Spleen (tissue), 11 donors: ENCODE results near the gene P2RX2. TPM values are rescaled to one million over a fixed set of nuclear protein-coding genes. Genes with fewer than 3 reads are reported as not detected.

Experiments used
- DNase-seq: peaks from one replicate; pipeline ENCODE4 v3.0.0-alpha.2; 2020
- H3K27ac ChIP-seq, 8 donors: fragments of 200-600 bp; sonication (generic) in 7 of 8; 1 replicate in 4 of 8; 2 replicates in 4 of 8; pipeline versions ENCODE4 v1.5.0 to v1.8.0; 2016 to 2021; ENCODE audit warnings: inconsistent platforms in 4 of 8, mild to moderate bottlenecking in 4 of 8, moderate library complexity in 1 of 8
- H3K27me3 ChIP-seq, 7 donors: fragments of 200-600 bp; sonication (generic) in 6 of 7; replicated peaks in 1 of 7; 1 replicate in 4 of 7; 2 replicates in 3 of 7; pipeline versions ENCODE4 v1.5.0 to v1.8.0; 2016 to 2021; ENCODE audit warnings: inconsistent platforms in 3 of 7, mild to moderate bottlenecking in 1 of 7
- H3K36me3 ChIP-seq, 6 donors: fragments of 200-600 bp; sonication (generic) in 5 of 6; 1 replicate in 4 of 6; 2 replicates in 2 of 6; pipeline versions ENCODE4 v1.5.0 to v1.8.0; 2016 to 2021; ENCODE audit warnings: inconsistent platforms in 2 of 6
- H3K4me1 ChIP-seq, 6 donors: fragments of 200-600 bp; sonication (generic) in 5 of 6; 1 replicate in 3 of 6; 2 replicates in 3 of 6; pipeline versions ENCODE4 v1.5.0 to v1.8.0; 2016 to 2021; ENCODE audit warnings: inconsistent platforms in 3 of 6
- H3K4me3 ChIP-seq, 8 donors: fragments of 200-600 bp; sonication (generic) in 7 of 8; 1 replicate in 4 of 8; 2 replicates in 4 of 8; pipeline versions ENCODE4 v1.5.0 to v1.8.0; 2016 to 2021; ENCODE audit warnings: inconsistent platforms in 4 of 8, mild to moderate bottlenecking in 4 of 8, moderate library complexity in 2 of 8
- H3K9me3 ChIP-seq, 8 donors: fragments of 200-600 bp; sonication (generic) in 7 of 8; 1 replicate in 4 of 8; 2 replicates in 4 of 8; pipeline versions ENCODE4 v1.5.0 to v1.8.0; 2016 to 2021; ENCODE audit warnings: inconsistent platforms in 4 of 8
- CTCF ChIP-seq, 11 experiments: fragments of 200-600 bp in 7 of 11; fragments of 450-650 bp in 4 of 11; sonication (generic) in 4 of 11; IDR thresholded peaks in 8 of 11; conservative IDR thresholded peaks in 3 of 11; 1 replicate in 7 of 11; 2 replicates in 4 of 11; pipeline versions ENCODE4 v1.4.0 to v1.8.0; 2016 to 2021; ENCODE audit warnings: antibody characterized with exemption in 11 of 11, inconsistent platforms in 4 of 11, mild to moderate bottlenecking in 1 of 11
- POLR2A ChIP-seq, 3 donors: fragments of 450-650 bp; IDR thresholded peaks; one replicate each; pipeline ENCODE4 v1.5.1; 2017; ENCODE audit warnings: antibody characterized with exemption in 3 of 3, mild to moderate bottlenecking in 1 of 3
- POLR2AphosphoS5 ChIP-seq, 3 donors: sonication (generic); formaldehyde crosslinking; IDR thresholded peaks; one replicate each; pipeline ENCODE4 v1.5.1; 2017; ENCODE audit warnings: antibody characterized with exemption in 3 of 3
- WGBS, 5 donors: extraction: QIAGEN DNeasy Blood & Tissue Kit in 3 of 5; methylation state at CpG; one replicate each; pipeline versions ENCODE4 v1.1.5 to v1.1.7; 2013 to 2018; 5-methylcytosine and 5-hydroxymethylcytosine counted together
- intact Hi-C: fragments of 100-400 bp; cut with DNase I; formaldehyde crosslinking; loops from one replicate; pipeline ENCODE4 v1.15.0; 2023; ENCODE audit warnings: low total_unique reads
- polyA plus RNA-seq, 3 donors: library from polyadenylated mRNA; stranded (reverse); fragments of 200-250 nt; gene quantifications; one replicate each; pipeline ENCODE4 v1.2.1, GENCODE V29; 2013
- total RNA-seq, 7 donors: library from RNA; depleted of rRNA in 3 of 7; stranded (reverse); fragments of >200 nt in 3 of 7; fragmentation: NEBNext Ultra II Directional in 4 of 7; extraction: Animal tissue kit (Norgen Biotek cat#: 25700) in 4 of 7; gene quantifications; one replicate each; pipeline versions ENCODE4 v1.1.0 to v1.2.1, GENCODE V29; 2016 to 2021
- donor health status: healthy with polysubstance abuse.
- donor health status: DM: no; HTN: no; CAD: no; lungs with moderate emphysema.
- donor health status: DM: no; HTN: no; CAD: no.
- donor health status: Bipolar disorder and iron deficiency.
- donor health status: healthy.
- donor health status: DM: no; HTN: no; CAD: no.
- donor health status: DM: yes; HTN: yes; CAD: no.

The P2RX2 gene
- total and polyA plus RNA-seq, 10 donors, result 0.77 to 4.5 (median 2.5) TPM

GRCh38 chr12:132574271-132574996 lies 44.1 kb upstream of the P2RX2 start:
- Histone ChIP-seq H3K27me3 (no peaks in the 10 kb centered on the region), H3K4me1 (peaks cover 0 to under 1% (median 0%) of the 10 kb centered on the region in 6 donors), H3K9me3 (no peaks in the 10 kb centered on the region), H3K4me3 (no peak overlapping the region), H3K36me3 (peaks cover 0 to 100% (median 62%) of the 10 kb centered on the region in 6 donors), H3K27ac (no peak overlapping the region)
- no peak for DNase-seq
- 92 to 98% (median 97%) methylated on average over 25 to 39 of the region's 39 CpGs for WGBS, 5 donors
- intact Hi-C loops, result no loop called here
- TF ChIP-seq CTCF (IDR thresholded peaks at IDR 0.05 in 8 of 11, conservative IDR thresholded peaks at IDR 0.05 in 3 of 11) (no peak), POLR2AphosphoS5 (IDR thresholded peaks at IDR 0.05) (peak in 2 of 3 donors; percentile 26 to 48), POLR2A (IDR thresholded peaks at IDR 0.05) (no peak)

GRCh38 chr12:132575661-132576060 lies 42.9 kb upstream of the P2RX2 start:
- intact Hi-C loops, result no loop called here
- Histone ChIP-seq H3K36me3 (peaks cover 0 to 100% (median 55%) of the 10 kb centered on the region in 6 donors), H3K9me3 (no peaks in the 10 kb centered on the region), H3K27ac (no peak overlapping the region), H3K27me3 (no peaks in the 10 kb centered on the region), H3K4me3 (no peak overlapping the region), H3K4me1 (no peaks in the 10 kb centered on the region)
- no peak for TF ChIP-seq POLR2A (IDR thresholded peaks at IDR 0.05)
- peak in 1 of 3 donors; percentile 54 for TF ChIP-seq POLR2AphosphoS5 (IDR thresholded peaks at IDR 0.05)
- no peak for TF ChIP-seq CTCF (IDR thresholded peaks at IDR 0.05 in 8 of 11, conservative IDR thresholded peaks at IDR 0.05 in 3 of 11)
- 94 to 98% (median 96%) methylated on average over 11 of the region's 11 CpGs for WGBS, 5 donors
- DNase-seq, result no peak

- H3K9me3 ChIP-seq, result no peaks in the 10 kb centered on the region
- H3K4me3 ChIP-seq, result no peak overlapping the region
- no peaks in the 10 kb centered on the region for H3K27me3 ChIP-seq
- no peak for TF ChIP-seq POLR2A (IDR thresholded peaks at IDR 0.05)
- TF ChIP-seq POLR2AphosphoS5 (IDR thresholded peaks at IDR 0.05), result no peak
- no peak for TF ChIP-seq CTCF (IDR thresholded peaks at IDR 0.05 in 8 of 11, conservative IDR thresholded peaks at IDR 0.05 in 3 of 11)
- no peak for DNase-seq
- intact Hi-C loops, result no loop called here
- no peaks in the 10 kb centered on the region for H3K4me1 ChIP-seq
- H3K27ac ChIP-seq, result no peak overlapping the region
- H3K36me3 ChIP-seq, result peaks cover 4 to 100% (median 52%) of the 10 kb centered on the region in 6 donors
- 91 to 97% (median 94%) methylated on average over 12 of the region's 12 CpGs for WGBS, 5 donors
These were observed 41.9 kb upstream of the P2RX2 start for GRCh38 chr12:132576701-132577100.

GRCh38 chr12:132577191-132577920 lies 41.2 kb upstream of the P2RX2 start:
- H3K36me3 ChIP-seq, result peaks cover 4 to 100% (median 50%) of the 10 kb centered on the region in 6 donors
- H3K4me3 ChIP-seq, result no peak overlapping the region
- TF ChIP-seq POLR2AphosphoS5 (IDR thresholded peaks at IDR 0.05), result no peak
- no peak for TF ChIP-seq POLR2A (IDR thresholded peaks at IDR 0.05)
- TF ChIP-seq CTCF (IDR thresholded peaks at IDR 0.05 in 8 of 11, conservative IDR thresholded peaks at IDR 0.05 in 3 of 11), result no peak
- WGBS, 5 donors, result 88 to 93% (median 90%) methylated on average over 19 to 22 of the region's 22 CpGs
- no peak overlapping the region for H3K27ac ChIP-seq
- DNase-seq, result no peak
- intact Hi-C loops, result no loop called here
- H3K9me3 ChIP-seq, result no peaks in the 10 kb centered on the region
- H3K27me3 ChIP-seq, result no peaks in the 10 kb centered on the region
- no peaks in the 10 kb centered on the region for H3K4me1 ChIP-seq
